Measurements from ENCODE around the gene CCP110. TPM values are rescaled to one million over a fixed set of nuclear protein-coding genes. Genes with fewer than 3 reads are reported as not detected.

The CCP110 gene
- total and polyA plus RNA-seq, 2 of the 13 experiments (the other 11 are each of a cell fraction or from before 2014, with no cell fraction given), result 10.0 to 11.1 TPM

- no peak for TF ChIP-seq EP300 (IDR thresholded peaks at IDR 0.05; ENCODE audit: low read depth in 2 of 2, low read length in 2 of 2)
- TF ChIP-seq EP300 (CRISPR knock-in tag; IDR thresholded peaks at IDR 0.05; ENCODE audit: borderline replicate concordance), result peak; percentile 27; the same call in 1 of the 2 replicates
- TF ChIP-seq ZNF704 (CRISPR knock-in tag; IDR thresholded peaks at IDR 0.05; ENCODE audit: borderline replicate concordance), result peak; percentile 81; the same call in 1 of the 2 replicates
- no peak for TF ChIP-seq MBNL3 (CRISPR knock-in tag; conservative IDR thresholded peaks at IDR 0.05)
- TF ChIP-seq MEIS2 (CRISPR knock-in tag; IDR thresholded peaks at IDR 0.05), result peak; percentile 19; the same call in 1 of the 2 replicates
- TF ChIP-seq FOXK1 (CRISPR knock-in tag; IDR thresholded peaks at IDR 0.05; ENCODE audit: borderline replicate concordance, low read depth), result peak; percentile 85; the same call in 1 of the 2 replicates
- peak in 1 of 2 experiments; percentile 92; a peak in 2 of 4 replicates for TF ChIP-seq KLF16 (CRISPR knock-in tag; IDR thresholded peaks at IDR 0.05)
- 0 out of 2 replicates have a peak, but pooled peaks have one; percentile 10 for TF ChIP-seq ZNF564 (CRISPR knock-in tag; IDR thresholded peaks at IDR 0.05)
- TF ChIP-seq ZBTB43 (CRISPR knock-in tag; conservative IDR thresholded peaks at IDR 0.05), result 0 out of 2 replicates have a peak, but pooled peaks have one; percentile 46
- TF ChIP-seq MTF1 (CRISPR knock-in tag; IDR thresholded peaks at IDR 0.05), result 0 out of 2 replicates have a peak, but pooled peaks have one; percentile 27
- peak; percentile 94 for TF ChIP-seq ZNF891 (CRISPR knock-in tag; IDR thresholded peaks at IDR 0.05)
- 0 out of 2 replicates have a peak, but pooled peaks have one; percentile 36 for TF ChIP-seq ZNF724P (CRISPR knock-in tag; IDR thresholded peaks at IDR 0.05; ENCODE audit: borderline replicate concordance)
- no peak for TF ChIP-seq DBP (CRISPR knock-in tag; IDR thresholded peaks at IDR 0.05; ENCODE audit: not compliant biosample characterization)
- TF ChIP-seq SPEN (CRISPR knock-in tag; IDR thresholded peaks at IDR 0.05; ENCODE audit: low read depth), result peak; percentile 72
- TF ChIP-seq SALL1 (CRISPR knock-in tag; IDR thresholded peaks at IDR 0.05), result peak; percentile 90
- TF ChIP-seq CEBPZ (IDR thresholded peaks at IDR 0.05; ENCODE audit: low read length), result no peak
- peak; percentile 68 for TF ChIP-seq FOXC1 (CRISPR knock-in tag; IDR thresholded peaks at IDR 0.05; ENCODE audit: borderline replicate concordance)
- peak; percentile 95 for TF ChIP-seq PHF8 (CRISPR knock-in tag; IDR thresholded peaks at IDR 0.05)
- no peak for TF ChIP-seq ZNF264 (CRISPR knock-in tag; IDR thresholded peaks at IDR 0.05)
- no peak; the same call in none of the 2 replicates for TF ChIP-seq ELF3 (CRISPR knock-in tag; IDR thresholded peaks at IDR 0.05)
- 0 out of 2 replicates have a peak, but pooled peaks have one; percentile 15 for TF ChIP-seq ZBTB21 (CRISPR knock-in tag; IDR thresholded peaks at IDR 0.05)
Observed at GRCh38 chr16:19521471-19522396, 2.0 kb upstream of the CCP110 start, which contains the start of gene GDE1 (continued).
